ENCODE data around the gene ATG2A.

DNA sequence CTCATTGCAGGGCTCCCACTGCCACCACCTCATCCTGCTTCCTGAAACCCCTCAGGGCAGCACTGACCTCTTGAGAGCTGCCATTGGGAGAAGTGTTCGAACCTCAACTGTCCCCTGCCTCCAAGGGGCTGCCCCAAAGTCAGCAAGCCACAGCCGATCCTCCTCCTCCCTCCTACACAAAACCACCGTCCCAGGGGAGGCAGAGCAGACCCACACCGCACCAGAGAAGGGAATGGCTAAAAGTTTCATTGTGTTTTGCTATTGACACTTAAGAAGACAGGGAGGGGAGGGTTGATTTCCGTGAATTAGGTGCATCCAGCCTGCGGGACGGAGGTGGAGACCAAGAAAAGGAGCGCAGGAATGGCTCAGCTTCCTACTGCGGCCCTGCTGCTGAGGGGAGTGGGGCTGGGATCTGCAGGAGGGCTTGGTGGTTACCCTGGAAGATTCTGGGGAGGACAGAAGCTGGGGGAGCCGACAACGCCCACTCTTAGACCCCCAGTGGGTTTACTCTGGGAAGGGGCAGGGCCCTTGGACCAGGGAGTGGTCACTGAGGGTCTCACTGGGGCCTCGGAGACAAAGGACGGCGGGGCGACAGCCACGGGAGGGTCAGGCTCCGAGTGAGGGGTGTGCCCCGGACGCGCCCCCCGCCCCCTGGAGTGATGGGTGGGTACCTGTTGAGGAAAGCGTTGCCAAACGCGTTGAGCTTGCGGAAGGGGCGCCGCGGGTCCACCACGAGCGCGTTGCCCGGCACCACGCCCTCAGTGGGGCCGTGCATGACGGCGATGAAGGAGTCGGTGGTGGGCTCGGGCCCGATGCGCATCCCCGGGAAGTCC lies 39.4 kb downstream of the ATG2A start:
- TF ChIP-seq, protein P1, sequence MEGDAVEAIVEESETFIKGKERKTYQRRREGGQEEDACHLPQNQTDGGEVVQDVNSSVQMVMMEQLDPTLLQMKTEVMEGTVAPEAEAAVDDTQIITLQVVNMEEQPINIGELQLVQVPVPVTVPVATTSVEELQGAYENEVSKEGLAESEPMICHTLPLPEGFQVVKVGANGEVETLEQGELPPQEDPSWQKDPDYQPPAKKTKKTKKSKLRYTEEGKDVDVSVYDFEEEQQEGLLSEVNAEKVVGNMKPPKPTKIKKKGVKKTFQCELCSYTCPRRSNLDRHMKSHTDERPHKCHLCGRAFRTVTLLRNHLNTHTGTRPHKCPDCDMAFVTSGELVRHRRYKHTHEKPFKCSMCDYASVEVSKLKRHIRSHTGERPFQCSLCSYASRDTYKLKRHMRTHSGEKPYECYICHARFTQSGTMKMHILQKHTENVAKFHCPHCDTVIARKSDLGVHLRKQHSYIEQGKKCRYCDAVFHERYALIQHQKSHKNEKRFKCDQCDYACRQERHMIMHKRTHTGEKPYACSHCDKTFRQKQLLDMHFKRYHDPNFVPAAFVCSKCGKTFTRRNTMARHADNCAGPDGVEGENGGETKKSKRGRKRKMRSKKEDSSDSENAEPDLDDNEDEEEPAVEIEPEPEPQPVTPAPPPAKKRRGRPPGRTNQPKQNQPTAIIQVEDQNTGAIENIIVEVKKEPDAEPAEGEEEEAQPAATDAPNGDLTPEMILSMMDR (IDR thresholded peaks at IDR 0.05): no peak
- no peak for TF ChIP-seq POLR2A (IDR thresholded peaks at IDR 0.05)
